SK-N-SH (cell line): ENCODE data around the gene AHDC1.

Experiments
- CHD2 ChIP-seq: fragments of 150-350 bp; IDR thresholded peaks from 2 replicates; pipeline ENCODE4 v1.6.1; 2018; ENCODE audit warnings: low read length; ENCODE audit not compliant: partially characterized antibody
- CTCF ChIP-seq: fragments of 200-600 bp; sonication (generic); IDR thresholded peaks from 2 replicates; pipeline ENCODE4 v1.6.1; 2017; ENCODE audit warnings: antibody characterized with exemption, mild to moderate bottlenecking, moderate library complexity
- EP300 ChIP-seq, 2 experiments: IDR thresholded peaks; 2 replicates each; pipeline versions ENCODE4 v1.4.0 to v1.6.1; 2012; ENCODE audit warnings: borderline replicate concordance in 1 of 2, low read depth in 1 of 2, low read length in 1 of 2
- NRF1 ChIP-seq: IDR thresholded peaks from 2 replicates; pipeline ENCODE4 v1.6.1; 2012; ENCODE audit warnings: low read depth, mild to moderate bottlenecking, low read length
- POLR2AphosphoS5 ChIP-seq: IDR thresholded peaks from 2 replicates; pipeline ENCODE4 v1.6.1; 2012; ENCODE audit warnings: low read depth, low read length
- RCOR1 ChIP-seq: fragments of 150-350 bp; IDR thresholded peaks from 2 replicates; pipeline ENCODE4 v1.6.1; 2017; ENCODE audit warnings: antibody characterized with exemption, low read length
- SMC3 ChIP-seq: IDR thresholded peaks from 2 replicates; pipeline ENCODE4 v1.6.1; 2012; ENCODE audit warnings: low read depth, low read length, improper control_type of control experiment
- YY1 ChIP-seq: IDR thresholded peaks from 2 replicates; pipeline ENCODE4 v1.4.0; 2012; ENCODE audit warnings: low read depth, mild to moderate bottlenecking
- TF ChIP-seq, protein P1 (sequence below): IDR thresholded peaks from 2 replicates; pipeline ENCODE4 v1.6.1; 2012; ENCODE audit warnings: mild to moderate bottlenecking, low read depth, low read length, moderate library complexity

GRCh38 chr1:27603309-27603680 lies 649 bp downstream of the AHDC1 start:
- TF ChIP-seq CTCF (no peak), SMC3 (no peak), POLR2AphosphoS5 (no peak), YY1 (no peak), EP300 (IDR thresholded peaks at IDR 0.05; ENCODE audit: borderline replicate concordance in 1 of 2, low read depth in 1 of 2, low read length in 1 of 2) (no peak), CHD2 (no peak), NRF1 (no peak), RCOR1 (no peak)
- TF ChIP-seq, protein P1, sequence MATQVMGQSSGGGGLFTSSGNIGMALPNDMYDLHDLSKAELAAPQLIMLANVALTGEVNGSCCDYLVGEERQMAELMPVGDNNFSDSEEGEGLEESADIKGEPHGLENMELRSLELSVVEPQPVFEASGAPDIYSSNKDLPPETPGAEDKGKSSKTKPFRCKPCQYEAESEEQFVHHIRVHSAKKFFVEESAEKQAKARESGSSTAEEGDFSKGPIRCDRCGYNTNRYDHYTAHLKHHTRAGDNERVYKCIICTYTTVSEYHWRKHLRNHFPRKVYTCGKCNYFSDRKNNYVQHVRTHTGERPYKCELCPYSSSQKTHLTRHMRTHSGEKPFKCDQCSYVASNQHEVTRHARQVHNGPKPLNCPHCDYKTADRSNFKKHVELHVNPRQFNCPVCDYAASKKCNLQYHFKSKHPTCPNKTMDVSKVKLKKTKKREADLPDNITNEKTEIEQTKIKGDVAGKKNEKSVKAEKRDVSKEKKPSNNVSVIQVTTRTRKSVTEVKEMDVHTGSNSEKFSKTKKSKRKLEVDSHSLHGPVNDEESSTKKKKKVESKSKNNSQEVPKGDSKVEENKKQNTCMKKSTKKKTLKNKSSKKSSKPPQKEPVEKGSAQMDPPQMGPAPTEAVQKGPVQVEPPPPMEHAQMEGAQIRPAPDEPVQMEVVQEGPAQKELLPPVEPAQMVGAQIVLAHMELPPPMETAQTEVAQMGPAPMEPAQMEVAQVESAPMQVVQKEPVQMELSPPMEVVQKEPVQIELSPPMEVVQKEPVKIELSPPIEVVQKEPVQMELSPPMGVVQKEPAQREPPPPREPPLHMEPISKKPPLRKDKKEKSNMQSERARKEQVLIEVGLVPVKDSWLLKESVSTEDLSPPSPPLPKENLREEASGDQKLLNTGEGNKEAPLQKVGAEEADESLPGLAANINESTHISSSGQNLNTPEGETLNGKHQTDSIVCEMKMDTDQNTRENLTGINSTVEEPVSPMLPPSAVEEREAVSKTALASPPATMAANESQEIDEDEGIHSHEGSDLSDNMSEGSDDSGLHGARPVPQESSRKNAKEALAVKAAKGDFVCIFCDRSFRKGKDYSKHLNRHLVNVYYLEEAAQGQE: no peak
